Esophagus squamous epithelium (tissue), 4 donors: ENCODE results near the gene SYT1.

Source experiments
- POLR2A ChIP-seq, 4 donors: fragments of 450-650 bp; IDR thresholded peaks; one replicate each; pipeline ENCODE4 v1.6.1; 2017; ENCODE audit warnings: antibody characterized with exemption in 4 of 4, mild to moderate bottlenecking in 4 of 4, moderate library complexity in 3 of 4
- TF ChIP-seq, protein P1 (sequence below), 6 experiments: fragments of 450-650 bp in 4 of 6; fragments of 200-600 bp in 2 of 6; sonication (generic) in 2 of 6; IDR thresholded peaks; one replicate each; pipeline ENCODE4 v1.5.1; 2016 to 2019; ENCODE audit warnings: antibody characterized with exemption in 6 of 6, mild to moderate bottlenecking in 4 of 6, moderate library complexity in 4 of 6

DNA sequence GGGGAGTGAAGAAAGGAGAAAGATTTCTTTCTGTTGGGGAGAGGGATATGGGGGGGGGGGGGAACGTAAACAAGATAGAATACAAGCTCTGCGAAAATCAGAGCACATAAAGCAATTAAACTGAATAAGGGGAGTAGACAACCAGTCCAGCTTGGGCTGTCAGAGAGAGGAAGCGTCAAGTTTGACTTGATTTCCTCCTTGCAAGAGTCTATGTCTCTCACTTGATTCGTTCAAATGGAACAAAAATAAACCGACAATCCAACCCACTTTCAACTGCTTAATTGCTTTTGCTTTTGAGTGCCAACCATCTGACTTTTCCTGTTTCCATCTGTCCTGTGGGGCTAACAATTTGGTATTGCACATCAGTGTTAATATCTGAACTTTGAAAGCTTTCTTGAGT, 942 bp downstream of the SYT1 start:
- TF ChIP-seq, protein P1, sequence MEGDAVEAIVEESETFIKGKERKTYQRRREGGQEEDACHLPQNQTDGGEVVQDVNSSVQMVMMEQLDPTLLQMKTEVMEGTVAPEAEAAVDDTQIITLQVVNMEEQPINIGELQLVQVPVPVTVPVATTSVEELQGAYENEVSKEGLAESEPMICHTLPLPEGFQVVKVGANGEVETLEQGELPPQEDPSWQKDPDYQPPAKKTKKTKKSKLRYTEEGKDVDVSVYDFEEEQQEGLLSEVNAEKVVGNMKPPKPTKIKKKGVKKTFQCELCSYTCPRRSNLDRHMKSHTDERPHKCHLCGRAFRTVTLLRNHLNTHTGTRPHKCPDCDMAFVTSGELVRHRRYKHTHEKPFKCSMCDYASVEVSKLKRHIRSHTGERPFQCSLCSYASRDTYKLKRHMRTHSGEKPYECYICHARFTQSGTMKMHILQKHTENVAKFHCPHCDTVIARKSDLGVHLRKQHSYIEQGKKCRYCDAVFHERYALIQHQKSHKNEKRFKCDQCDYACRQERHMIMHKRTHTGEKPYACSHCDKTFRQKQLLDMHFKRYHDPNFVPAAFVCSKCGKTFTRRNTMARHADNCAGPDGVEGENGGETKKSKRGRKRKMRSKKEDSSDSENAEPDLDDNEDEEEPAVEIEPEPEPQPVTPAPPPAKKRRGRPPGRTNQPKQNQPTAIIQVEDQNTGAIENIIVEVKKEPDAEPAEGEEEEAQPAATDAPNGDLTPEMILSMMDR (IDR thresholded peaks at IDR 0.05): no peak
- no peak for TF ChIP-seq POLR2A (IDR thresholded peaks at IDR 0.05)
